Breast epithelium (tissue), 4 donors: ENCODE data around the gene VPS35. TPM values are rescaled to one million over a fixed set of nuclear protein-coding genes. Genes with fewer than 3 reads are reported as not detected.
"Not testable (repeated sequence)": the region's sequence is repeated elsewhere in the genome, so short reads cannot be mapped to it uniquely, and the experiment has no call there.

ENCODE experiments used
- DNase-seq, 2 donors: peaks; one replicate each; pipeline ENCODE4 v3.0.0-alpha.2; 2019; ENCODE audit warnings: low spot score in 2 of 2
- H3K27ac ChIP-seq, 2 donors: fragments of 200-600 bp; sonication (generic) in 1 of 2; one replicate each; pipeline ENCODE4 v1.5.1; 2016 to 2019; ENCODE audit warnings: mild to moderate bottlenecking in 1 of 2
- H3K27me3 ChIP-seq, 2 donors: fragments of 200-600 bp; sonication (generic) in 1 of 2; one replicate each; pipeline versions ENCODE4 v1.5.1 to v1.6.0; 2017 to 2019; ENCODE audit warnings: control low read depth in 1 of 2, mild to moderate bottlenecking in 1 of 2
- H3K36me3 ChIP-seq: fragments of 200-600 bp; one replicate; pipeline ENCODE4 v1.5.1; 2019
- H3K4me1 ChIP-seq, 2 donors: fragments of 200-600 bp; sonication (generic); one replicate each; pipeline ENCODE4 v1.5.1; 2016 to 2019; ENCODE audit warnings: control low read depth in 1 of 2
- H3K4me3 ChIP-seq, 3 donors: fragments of 200-600 bp; sonication (generic); 1 replicate in 2 of 3; 2 replicates in 1 of 3; pipeline ENCODE4 v1.5.1; 2016 to 2019; ENCODE audit warnings: mild to moderate bottlenecking in 3 of 3, moderate library complexity in 2 of 3
- H3K9me3 ChIP-seq, 2 donors: fragments of 200-600 bp; sonication (generic) in 1 of 2; one replicate each; pipeline ENCODE4 v1.5.1; 2016 to 2019; ENCODE audit warnings: control low read depth in 1 of 2
- CTCF ChIP-seq, 3 donors: fragments of 450-650 bp; IDR thresholded peaks; one replicate each; pipeline ENCODE4 v1.5.1; 2016 to 2017; ENCODE audit warnings: antibody characterized with exemption in 3 of 3, mild to moderate bottlenecking in 3 of 3, moderate library complexity in 3 of 3
- POLR2A ChIP-seq: fragments of 450-650 bp; IDR thresholded peaks from one replicate; pipeline ENCODE4 v1.6.1; 2016; ENCODE audit warnings: antibody characterized with exemption, mild to moderate bottlenecking, moderate library complexity
- POLR2AphosphoS5 ChIP-seq, 3 donors: sonication (generic); formaldehyde crosslinking; IDR thresholded peaks; one replicate each; pipeline ENCODE4 v1.6.1; 2017; ENCODE audit warnings: antibody characterized with exemption in 3 of 3
- intact Hi-C: fragments of 100-400 bp; cut with DNase I; formaldehyde crosslinking; loops from one replicate; pipeline ENCODE4 v1.15.1; 2023; ENCODE audit warnings: low total_unique reads
- total RNA-seq, 3 donors: library from RNA; depleted of rRNA; stranded (reverse); fragments of >200 nt; gene quantifications; one replicate each; pipeline ENCODE4 v1.1.0, GENCODE V29; 2016

VPS35 gene
- total RNA-seq, 3 donors from 2014 or later = 56.0 to 117 (median 66.9) TPM

GRCh38 chr16:46689365-46690280 lies 645 bp upstream of the VPS35 start, which contains the start of gene ORC6:
ORC6 (plus strand) TSS chr16:46689659; CDS start chr16:46689706, 47 bp downstream.
- H3K9me3 ChIP-seq = no peaks in the 10 kb centered on the region
- peak; percentile 98 for DNase-seq
- H3K36me3 ChIP-seq = no peaks in the 10 kb centered on the region
- peak within 1 kb of the TSS; percentile 97 to 99 for H3K27ac ChIP-seq
- peaks cover 0 to 9% of the 10 kb centered on the region in 2 donors for H3K4me1 ChIP-seq
- no peak for TF ChIP-seq POLR2A
- TF ChIP-seq POLR2AphosphoS5 (IDR thresholded peaks at IDR 0.05) = peak in 1 of 3 donors; percentile 48
- no peaks in the 10 kb centered on the region for H3K27me3 ChIP-seq
- peak within 1 kb of the TSS; percentile 76 to 99 (median 91) for H3K4me3 ChIP-seq
- intact Hi-C loops = no loop called here

- Histone ChIP-seq H3K36me3 (no peaks in the 10 kb centered on the region), H3K4me3 (peak overlapping the region; percentile 76 to 99 (median 91)), H3K9me3 (no peaks in the 10 kb centered on the region), H3K4me1 (peaks cover 0 to 9% of the 10 kb centered on the region in 2 donors), H3K27ac (peak overlapping the region; percentile 97 to 99), H3K27me3 (no peaks in the 10 kb centered on the region)
- intact Hi-C loops = no loop called here
- DNase-seq = no peak
- TF ChIP-seq CTCF (IDR thresholded peaks at IDR 0.05) = peak in 1 of 3 donors; percentile 6
- no peak for TF ChIP-seq POLR2A
- no peak for TF ChIP-seq POLR2AphosphoS5 (IDR thresholded peaks at IDR 0.05)
Observed at GRCh38 chr16:46688101-46688653, 801 bp downstream of the VPS35 start.

GRCh38 chr16:46687486-46687885 lies 1.5 kb downstream of the VPS35 start:
- H3K4me3 ChIP-seq = peak overlapping the region in 2 of 3 donors; percentile 91 to 99
- H3K36me3 ChIP-seq = no peaks in the 10 kb centered on the region
- H3K27ac ChIP-seq = peak overlapping the region in 1 of 2 donors; percentile 97
- TF ChIP-seq CTCF (IDR thresholded peaks at IDR 0.05) (no peak), POLR2AphosphoS5 (IDR thresholded peaks at IDR 0.05) (no peak), POLR2A (no peak)
- DNase-seq = no peak
- intact Hi-C loops = no loop called here
- no peaks in the 10 kb centered on the region for H3K27me3 ChIP-seq
- no peaks in the 10 kb centered on the region for H3K9me3 ChIP-seq
- H3K4me1 ChIP-seq = peaks cover 0 to 9% of the 10 kb centered on the region in 2 donors

GRCh38 chr16:46686815-46687473 lies 2.0 kb downstream of the VPS35 start:
- TF ChIP-seq POLR2AphosphoS5 (IDR thresholded peaks at IDR 0.05) (no peak), CTCF (IDR thresholded peaks at IDR 0.05) (no peak), POLR2A (no peak)
- Histone ChIP-seq H3K4me1 (peaks cover 0 to 9% of the 10 kb centered on the region in 2 donors), H3K36me3 (no peaks in the 10 kb centered on the region), H3K27me3 (no peaks in the 10 kb centered on the region), H3K4me3 (peak overlapping the region in 2 of 3 donors; percentile 91 to 99), H3K9me3 (no peaks in the 10 kb centered on the region), H3K27ac (no peak overlapping the region)
- no peak for DNase-seq
- intact Hi-C loops = no loop called here

GRCh38 chr16:46681867-46682266 lies 7.1 kb downstream of the VPS35 start:
- intact Hi-C loops, H3K36me3 ChIP-seq: not testable (repeated sequence)

GRCh38 chr16:46677943-46678342 lies 11.0 kb downstream of the VPS35 start:
- DNase-seq = not testable (repeated sequence)

More at GRCh38 chr16:46681867-46682266, 7.1 kb downstream of the VPS35 start:
- not testable (repeated sequence) for H3K27me3 ChIP-seq, DNase-seq, H3K9me3 ChIP-seq, H3K27ac ChIP-seq, H3K4me3 ChIP-seq, H3K4me1 ChIP-seq

More at GRCh38 chr16:46677943-46678342, 11.0 kb downstream of the VPS35 start:
- intact Hi-C loops, H3K27me3 ChIP-seq, H3K9me3 ChIP-seq, H3K4me3 ChIP-seq, H3K27ac ChIP-seq, H3K36me3 ChIP-seq, H3K4me1 ChIP-seq: not testable (repeated sequence)
